AG20443 (cell line): ENCODE results near the gene SFXN2.
"Not testable (repeated sequence)": the region's sequence is repeated elsewhere in the genome, so short reads cannot be mapped to it uniquely, and the experiment has no call there.

Experiments
- DNase-seq: peaks from one replicate; pipeline ENCODE4 v3.0.0; 2012; ENCODE audit warnings: low spot score, mixed read lengths

Gene SFXN2

GRCh38 chr10:102720775-102721301 is 6.4 kb downstream of the SFXN2 start:
- no peak for DNase-seq

DNA sequence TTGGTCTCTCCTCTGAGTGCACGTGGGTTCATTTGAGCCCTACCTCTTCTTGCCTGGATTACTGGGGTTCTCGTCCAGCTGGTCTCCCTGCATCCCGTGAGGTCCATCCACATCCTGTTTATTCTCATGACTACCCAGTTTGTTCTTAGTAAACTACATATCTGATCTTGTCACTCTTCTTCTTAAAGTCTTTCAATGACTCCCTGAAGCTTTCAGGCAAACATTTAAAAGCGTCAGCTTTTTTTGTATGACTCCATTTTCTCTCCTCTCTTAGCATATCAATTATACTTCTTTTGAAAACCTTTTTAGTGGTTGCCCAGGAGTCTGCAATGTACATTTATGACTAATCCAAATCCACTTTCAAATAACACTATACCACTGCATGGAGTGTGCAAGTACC is 7.5 kb downstream of the SFXN2 start:
- DNase-seq: no peak

- no peak for DNase-seq
Measured at GRCh38 chr10:102723989-102724388, 9.6 kb downstream of the SFXN2 start.

DNA sequence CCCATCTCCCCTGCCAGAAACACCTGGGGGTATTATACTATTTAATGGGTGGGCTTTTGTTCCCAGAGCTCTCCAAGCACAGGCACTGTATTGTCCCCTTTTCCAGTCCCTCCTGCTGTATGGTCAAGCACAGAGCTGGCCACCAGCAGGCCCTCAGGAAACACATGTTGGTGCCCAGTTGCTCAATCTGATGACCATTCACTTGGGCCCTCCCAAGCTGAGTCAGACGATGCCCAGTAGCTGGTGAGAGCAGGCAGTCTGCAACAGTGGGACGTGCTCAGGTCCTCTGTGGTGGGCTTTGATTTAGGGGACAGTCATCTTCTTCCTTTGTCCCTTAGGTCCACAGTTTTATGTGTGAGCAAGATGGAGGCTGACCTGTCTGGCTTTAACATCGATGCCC is 11.8 kb downstream of the SFXN2 start:
- peak; percentile 64 for DNase-seq

DNA sequence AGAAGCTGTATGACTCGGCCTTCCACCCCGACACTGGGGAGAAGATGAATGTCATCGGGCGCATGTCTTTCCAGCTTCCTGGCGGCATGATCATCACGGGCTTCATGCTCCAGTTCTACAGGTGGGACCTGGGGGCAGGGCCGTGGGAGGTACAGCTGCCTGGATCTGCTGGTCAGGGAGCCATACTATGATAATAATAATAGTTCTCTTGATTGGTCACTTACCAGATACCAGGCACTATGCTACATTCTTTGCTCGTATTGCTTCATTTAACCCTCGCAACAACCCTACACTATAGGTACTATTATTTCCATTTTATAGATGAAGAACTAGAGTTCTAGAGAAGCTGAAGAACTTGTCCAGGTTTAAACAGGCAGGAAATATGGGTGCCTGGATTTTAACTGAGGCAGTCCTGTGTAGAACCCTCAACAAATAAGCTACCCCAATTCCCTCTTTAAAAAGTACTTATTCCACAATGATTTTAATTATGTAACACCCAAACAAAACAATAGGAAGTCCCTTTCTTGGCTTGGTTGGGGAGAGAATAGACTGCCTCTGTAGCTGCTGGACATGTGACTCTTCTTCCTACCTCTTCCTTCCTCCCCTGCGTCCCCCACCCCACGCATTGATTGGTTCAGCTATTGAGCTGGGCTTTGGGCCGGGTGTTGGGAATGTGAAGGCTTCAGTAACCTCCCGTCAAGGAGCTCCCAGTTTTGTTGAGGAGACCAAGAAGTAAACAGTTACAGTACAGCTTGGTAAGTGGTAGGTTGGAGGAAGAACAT is 12.8 kb downstream of the SFXN2 start:
- no peak for DNase-seq

GRCh38 chr10:102729029-102730026 is 14.9 kb downstream of the SFXN2 start:
- peak; percentile 92 for DNase-seq

DNA sequence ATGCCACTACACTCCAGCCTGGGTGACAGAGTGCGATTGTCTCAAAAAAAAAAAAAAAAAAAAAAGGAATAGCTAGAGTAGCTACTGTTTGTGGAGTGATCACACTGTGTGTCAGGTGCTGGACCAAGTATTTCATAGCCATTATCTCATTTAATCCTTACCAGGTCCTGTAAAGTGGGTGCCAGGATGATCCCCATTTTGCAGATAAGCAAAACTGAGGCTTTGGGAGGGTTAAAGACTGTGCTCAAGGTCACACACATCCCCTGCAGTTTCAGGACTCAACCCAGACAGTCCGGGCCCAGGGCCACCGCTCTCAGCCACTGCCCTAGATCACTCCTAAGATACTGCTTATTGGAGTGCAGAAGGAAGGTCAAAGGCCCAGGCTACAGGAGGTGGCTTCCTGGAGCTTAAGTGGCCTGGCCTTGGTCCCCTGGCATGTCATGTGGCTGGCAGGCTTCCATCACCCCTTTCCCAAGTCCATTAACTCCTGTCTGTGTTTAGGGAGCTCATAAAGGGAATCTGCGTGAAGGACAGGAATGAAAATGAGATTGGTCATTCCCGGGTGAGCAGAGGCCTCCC is 16.9 kb downstream of the SFXN2 start:
- DNase-seq: no peak

GRCh38 chr10:102732661-102733060 is 18.2 kb downstream of the SFXN2 start:
- no peak for DNase-seq

DNA sequence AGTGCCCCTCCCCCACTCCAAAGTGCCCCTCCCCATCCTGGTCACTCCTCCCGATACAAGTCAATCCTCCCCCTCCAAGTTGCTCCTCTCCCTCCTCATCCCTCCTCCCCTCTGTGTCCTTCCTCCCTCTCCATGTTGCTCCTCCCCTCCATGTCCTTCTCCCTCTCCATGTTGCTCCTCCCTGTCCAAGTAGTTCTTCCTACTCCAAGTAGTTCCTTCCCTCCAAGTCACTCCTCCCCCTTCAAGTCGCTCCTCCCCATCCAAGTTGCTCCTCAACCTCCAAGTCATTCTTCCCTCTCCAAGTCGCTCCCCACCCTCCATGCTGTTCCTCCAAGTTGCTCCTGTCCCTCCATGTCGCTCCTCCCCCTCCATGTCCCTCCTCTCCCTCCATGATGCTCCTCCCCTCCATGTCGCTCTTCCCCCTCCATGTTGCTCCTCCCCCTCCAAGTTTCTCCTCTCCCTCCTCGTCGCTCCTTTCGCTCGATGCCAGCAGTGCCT is 20.7 kb downstream of the SFXN2 start:
- DNase-seq: peak; percentile 70

DNA sequence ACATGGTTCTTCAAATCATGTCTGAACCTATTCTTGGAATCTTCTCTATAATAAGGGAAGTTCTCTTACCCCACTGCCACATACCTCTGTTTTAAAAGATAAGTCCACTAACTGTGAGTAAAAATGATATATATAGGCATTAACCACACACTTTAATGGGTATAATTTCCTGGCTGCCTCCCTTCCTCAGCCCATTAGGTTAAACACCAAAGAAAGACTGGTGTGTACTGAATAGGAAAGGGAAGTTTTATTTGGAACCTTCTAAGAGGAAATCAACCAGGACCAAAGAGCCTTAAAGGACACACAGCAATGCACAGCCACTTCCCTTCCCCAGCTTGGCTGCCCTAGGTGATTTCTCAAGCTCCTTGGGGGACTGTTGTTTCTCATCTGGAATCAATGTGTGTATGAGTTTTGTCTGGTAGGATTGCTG is 24.3 kb downstream of the SFXN2 start:
- no peak for DNase-seq

DNA sequence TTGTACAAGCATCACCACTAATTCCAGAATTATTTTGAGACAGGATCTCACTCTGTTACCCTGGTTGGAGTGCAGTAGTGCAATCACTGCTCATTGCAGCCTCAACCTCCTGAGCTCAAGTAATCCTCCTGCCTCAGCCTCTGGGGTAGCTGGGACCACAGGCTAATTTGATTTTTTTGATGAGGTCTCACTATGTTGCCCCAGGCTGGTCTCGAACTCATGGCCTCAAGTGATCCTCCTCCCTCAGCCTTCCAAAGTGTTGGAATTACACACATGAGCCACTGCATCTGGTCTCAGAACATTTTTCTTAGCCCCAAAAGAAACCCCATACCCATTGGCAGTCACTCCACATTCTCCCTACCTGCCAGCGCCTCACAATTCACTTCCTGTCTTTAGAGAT is 25.8 kb downstream of the SFXN2 start:
- DNase-seq: no peak

- no peak for DNase-seq
Measured at GRCh38 chr10:102741726-102742237, 27.3 kb downstream of the SFXN2 start.

DNA sequence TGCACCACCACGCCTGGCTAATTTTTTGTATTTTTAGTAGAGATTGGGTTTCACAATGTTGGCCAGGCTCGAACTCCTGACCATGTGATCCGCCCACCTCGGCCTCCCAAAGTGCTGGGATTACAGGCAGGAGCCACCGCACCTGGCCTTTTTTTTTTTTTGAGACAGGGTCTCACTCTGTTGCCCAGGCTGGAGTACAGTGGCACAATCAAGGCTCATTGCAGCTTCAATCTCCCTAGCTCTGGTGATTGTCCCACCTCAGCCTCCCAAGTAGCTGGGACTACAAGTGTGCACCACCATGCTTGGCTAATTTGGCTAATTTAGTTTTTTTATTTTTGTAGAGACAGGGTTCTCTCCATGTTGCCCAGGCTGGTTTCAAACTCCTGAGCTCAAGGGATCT is 27.9 kb downstream of the SFXN2 start:
- DNase-seq: not testable (repeated sequence)

DNA sequence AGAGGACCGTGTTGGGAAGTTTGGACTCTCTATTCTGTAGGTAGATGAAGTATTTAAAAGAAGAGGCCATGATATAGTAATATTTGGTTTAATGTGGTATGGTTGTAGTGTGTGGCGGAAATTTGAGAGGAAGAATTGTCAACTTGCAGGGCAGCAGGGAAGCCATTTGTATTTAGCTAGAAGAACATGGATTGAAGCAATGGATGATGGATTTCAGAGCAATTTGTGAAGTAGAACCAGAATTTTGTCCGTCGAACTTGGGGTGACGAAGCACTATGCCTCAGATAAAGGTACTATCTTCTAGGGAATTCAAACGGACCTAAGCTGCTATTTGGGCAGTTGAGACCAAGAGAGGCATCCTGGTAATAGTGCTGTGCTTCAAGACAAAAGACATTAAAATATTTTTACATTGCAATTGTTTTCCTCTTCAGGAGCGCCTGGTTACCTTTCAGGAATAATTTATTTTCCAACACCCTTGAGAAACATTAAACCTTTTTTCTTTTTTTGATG is 28.7 kb downstream of the SFXN2 start:
- DNase-seq: no peak

DNA sequence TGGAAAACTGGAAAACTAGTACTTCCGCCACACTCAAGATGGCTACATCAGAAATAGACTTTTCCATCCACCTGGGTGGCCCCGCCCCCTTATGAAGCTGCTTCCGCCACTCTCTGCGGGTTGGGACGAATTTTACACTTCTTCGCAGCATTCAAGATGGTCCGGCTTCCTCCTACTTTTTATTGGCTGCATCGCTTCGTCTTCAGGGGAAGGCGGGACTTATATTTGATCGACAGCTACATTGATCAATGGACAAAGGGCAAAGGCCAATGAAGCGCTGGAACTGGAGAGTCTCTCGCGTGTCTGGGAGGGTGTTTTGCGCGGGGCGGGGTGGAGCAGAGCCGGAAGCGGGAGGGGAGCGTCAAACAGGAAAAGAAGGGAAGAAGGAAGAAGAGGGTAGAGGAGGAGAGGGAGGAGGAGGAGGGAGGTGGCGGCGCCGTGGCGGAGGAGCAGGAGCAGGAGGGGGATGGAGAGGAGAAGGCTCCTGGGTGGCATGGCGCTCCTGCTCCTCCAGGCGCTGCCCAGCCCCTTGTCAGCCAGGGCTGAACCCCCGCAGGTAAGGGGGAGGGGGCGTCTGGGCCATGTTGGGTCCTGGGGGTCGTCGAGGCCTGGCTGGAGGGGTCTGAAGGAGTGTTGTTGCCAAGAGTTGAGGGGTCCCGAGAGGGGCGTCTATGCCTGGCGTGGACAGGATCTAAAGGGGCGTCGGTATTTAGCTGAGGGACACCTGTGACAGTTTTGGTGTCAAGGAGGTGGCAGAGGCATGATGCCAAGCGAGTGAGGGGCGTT is 29.3 kb downstream of the SFXN2 start, which contains the start of gene WBP1L:
Gene WBP1L (plus strand): TSS at position 361 of the 786 bp plus-strand sequence. CDS start 106 bp downstream, at position 467.
- DNase-seq: peak; percentile 95

DNA sequence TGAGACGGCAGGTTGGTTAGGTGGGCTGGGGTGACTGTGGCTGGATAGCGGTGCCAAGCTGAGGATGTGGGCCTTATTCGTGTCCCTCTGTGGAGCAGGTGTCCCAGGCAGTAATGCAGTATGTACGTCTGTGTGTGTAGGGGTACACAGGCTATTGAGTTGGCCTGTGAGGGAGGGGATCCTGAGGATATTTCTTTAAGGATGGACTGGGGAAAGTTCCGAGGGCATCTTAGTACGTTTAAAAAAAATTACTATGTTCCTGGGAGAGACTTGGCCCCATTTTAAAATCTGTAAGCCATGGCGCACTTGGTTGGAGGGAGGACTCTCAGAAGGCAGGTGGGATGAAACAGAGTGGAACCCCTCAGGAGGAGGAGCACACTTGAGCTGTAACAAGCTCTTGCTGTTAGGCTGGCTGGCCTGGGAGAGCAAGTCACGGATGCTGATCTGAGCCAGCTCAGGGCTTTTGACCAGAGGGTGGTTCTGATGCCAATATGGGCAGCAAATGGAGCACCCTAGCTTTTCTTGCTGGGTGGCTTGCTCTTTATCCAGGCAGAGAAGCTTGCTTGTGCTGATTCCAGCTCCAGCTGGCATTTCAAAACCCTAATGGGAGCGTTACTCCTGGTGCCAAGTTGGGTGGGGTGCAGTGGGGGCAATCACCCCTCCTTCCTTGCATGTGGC is 30.1 kb downstream of the SFXN2 start:
- DNase-seq: peak; percentile 17

GRCh38 chr10:102745157-102745556 is 30.7 kb downstream of the SFXN2 start:
- no peak for DNase-seq

DNA sequence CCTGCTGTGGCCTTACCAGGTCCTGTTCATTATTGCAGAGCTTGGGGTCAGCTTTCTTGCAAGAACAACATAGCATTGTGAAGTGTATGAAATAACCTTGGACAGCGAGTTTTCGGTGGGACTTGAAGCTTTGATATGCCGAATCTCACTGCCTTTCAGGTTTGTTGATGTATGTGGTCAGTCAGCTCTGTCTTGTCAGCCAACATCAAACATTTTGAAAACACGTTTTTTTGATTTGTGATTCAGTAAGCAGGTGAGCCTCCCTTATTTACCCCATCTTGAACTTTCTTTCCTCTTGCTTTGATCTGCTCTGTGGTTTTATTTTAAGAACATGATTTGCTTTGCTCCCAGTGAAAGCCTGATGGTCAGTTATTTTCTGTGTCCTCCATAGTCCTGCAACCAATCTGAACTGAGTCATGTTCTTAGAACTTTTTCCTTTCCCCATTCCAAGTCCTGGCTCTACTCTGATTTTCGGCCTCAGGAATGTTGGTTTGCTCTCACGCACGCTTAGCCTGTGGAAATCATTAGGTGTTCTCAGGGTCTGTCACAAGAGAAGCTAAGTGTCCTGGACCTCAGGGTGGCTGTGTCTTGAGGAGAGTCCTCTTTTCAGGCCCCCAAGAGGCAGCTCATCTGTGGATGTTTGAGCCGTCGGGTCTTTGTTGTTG is 38.0 kb downstream of the SFXN2 start:
- DNase-seq: peak; percentile 85

DNA sequence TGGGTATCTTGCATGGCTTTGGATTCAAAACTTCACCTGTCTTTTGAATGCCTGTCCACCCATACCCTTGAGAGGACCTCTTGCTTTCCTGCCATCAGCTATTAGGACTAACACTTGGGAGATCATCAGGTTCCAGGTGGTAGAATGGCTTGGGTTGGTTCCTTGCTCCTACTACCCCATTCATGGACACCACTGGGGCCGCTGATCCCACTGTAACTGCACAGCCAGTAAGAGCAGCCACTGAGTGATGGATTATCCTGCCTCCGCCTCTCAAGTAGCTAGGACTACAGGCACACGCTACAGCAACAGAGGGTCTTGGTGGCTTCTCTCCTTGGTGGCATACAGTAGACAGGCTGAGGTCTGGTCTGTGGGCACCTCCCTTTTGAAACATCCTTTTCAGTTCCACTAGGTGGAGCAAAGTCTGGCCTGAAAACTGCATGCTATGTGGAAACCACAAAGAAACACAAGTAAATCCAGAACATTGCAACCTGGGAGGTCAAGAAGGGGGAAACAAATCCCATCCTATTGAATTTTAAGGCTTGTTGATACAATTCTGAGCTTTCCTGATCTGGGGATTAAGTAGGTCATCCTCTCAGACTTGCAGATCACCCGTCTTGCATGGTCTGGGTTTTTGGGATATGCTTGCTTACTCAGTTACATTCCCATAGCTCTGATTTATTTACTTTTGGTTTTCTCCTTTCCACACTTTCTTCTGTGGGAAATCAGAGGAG is 38.7 kb downstream of the SFXN2 start:
- DNase-seq: peak; percentile 56
